ENCODE measurements around the gene KCNK1.

- TF ChIP-seq, protein P1, sequence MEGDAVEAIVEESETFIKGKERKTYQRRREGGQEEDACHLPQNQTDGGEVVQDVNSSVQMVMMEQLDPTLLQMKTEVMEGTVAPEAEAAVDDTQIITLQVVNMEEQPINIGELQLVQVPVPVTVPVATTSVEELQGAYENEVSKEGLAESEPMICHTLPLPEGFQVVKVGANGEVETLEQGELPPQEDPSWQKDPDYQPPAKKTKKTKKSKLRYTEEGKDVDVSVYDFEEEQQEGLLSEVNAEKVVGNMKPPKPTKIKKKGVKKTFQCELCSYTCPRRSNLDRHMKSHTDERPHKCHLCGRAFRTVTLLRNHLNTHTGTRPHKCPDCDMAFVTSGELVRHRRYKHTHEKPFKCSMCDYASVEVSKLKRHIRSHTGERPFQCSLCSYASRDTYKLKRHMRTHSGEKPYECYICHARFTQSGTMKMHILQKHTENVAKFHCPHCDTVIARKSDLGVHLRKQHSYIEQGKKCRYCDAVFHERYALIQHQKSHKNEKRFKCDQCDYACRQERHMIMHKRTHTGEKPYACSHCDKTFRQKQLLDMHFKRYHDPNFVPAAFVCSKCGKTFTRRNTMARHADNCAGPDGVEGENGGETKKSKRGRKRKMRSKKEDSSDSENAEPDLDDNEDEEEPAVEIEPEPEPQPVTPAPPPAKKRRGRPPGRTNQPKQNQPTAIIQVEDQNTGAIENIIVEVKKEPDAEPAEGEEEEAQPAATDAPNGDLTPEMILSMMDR (IDR thresholded peaks at IDR 0.05), result no peak
- no peak for TF ChIP-seq POLR2A (IDR thresholded peaks at IDR 0.05)
Measured at GRCh38 chr1:233667741-233668140, 53.8 kb downstream of the KCNK1 start.

Measured in lower leg skin (tissue), 3 donors.